Measurements from ENCODE around the gene RELN. TPM values are rescaled to one million over a fixed set of nuclear protein-coding genes. Genes with fewer than 3 reads are reported as not detected.
"Not testable (repeated sequence)": the region's sequence is repeated elsewhere in the genome, so short reads cannot be mapped to it uniquely, and the experiment has no call there.

RELN gene
- total and polyA plus RNA-seq, 2 donors (not counting 1 experiment from before 2014, with no cell fraction given), result not detected

DNA sequence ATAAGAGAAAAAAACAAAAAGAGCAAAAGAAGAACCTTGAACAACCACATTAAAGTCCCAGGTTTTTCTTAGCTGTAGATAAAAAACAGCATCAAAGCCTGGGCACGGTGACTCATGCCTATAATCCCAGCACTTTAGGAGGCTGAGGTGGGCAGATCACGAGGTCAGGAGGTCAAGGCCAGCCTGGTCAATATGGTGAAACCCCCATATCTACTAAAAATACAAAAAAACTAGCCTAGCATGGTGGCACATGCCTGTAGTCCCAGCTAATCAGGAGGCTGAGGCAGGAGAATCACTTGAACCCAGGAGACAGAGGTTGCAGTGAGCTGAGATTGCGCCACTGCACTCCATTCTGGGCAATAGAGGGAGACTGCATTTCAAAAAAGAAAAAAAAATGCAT is 47.4 kb upstream of the RELN start:
- H3K4me3 ChIP-seq (ENCODE audit: control extremely low read depth in 1 of 5, extremely low read depth in 1 of 5, insufficient read depth in 1 of 5, low read depth in 2 of 5, low read length in 4 of 5); H3K27ac Mint-ChIP-seq; ATAC-seq (ENCODE audit: low read depth); H3K4me3 Mint-ChIP-seq; H3K9me3 ChIP-seq (ENCODE audit: control extremely low read depth in 1 of 3, control insufficient read depth in 2 of 3, insufficient read depth in 1 of 3, low read length in 2 of 3); H3K36me3 ChIP-seq (replicated peaks in 1 of 2; ENCODE audit: control extremely low read depth in 1 of 2, control insufficient read depth in 1 of 2, extremely low read depth in 1 of 2, insufficient read depth in 2 of 2, low read length in 1 of 2); H3K4me2 ChIP-seq (replicated peaks; ENCODE audit: low read depth, low read length, poor library complexity, severe bottlenecking); H3K9ac ChIP-seq (ENCODE audit: low read length); CTCF ChIA-PET; DNase-seq; H3K27me3 ChIP-seq (replicated peaks in 1 of 4; ENCODE audit: control extremely low read depth in 1 of 4, control insufficient read depth in 3 of 4, insufficient read depth in 4 of 4, low read length in 3 of 4); POLR2A ChIA-PET; H3K27me3 Mint-ChIP-seq; H3K4me1 Mint-ChIP-seq; intact Hi-C loops (cut with micrococcal nuclease); H4K20me1 ChIP-seq (ENCODE audit: control insufficient read depth, insufficient read depth, low read length, poor library complexity, severe bottlenecking); H3K9me3 Mint-ChIP-seq (ENCODE audit: insufficient read depth); H3K4me1 ChIP-seq (ENCODE audit: control insufficient read depth in 2 of 2, insufficient read depth in 2 of 2, low read length in 2 of 2); H3K79me2 ChIP-seq (ENCODE audit: control insufficient read depth, insufficient read depth, low read length); H2AFZ ChIP-seq (ENCODE audit: insufficient read depth, low read depth, low read length, poor library complexity, severe bottlenecking); H3K27ac ChIP-seq (ENCODE audit: low read length in 2 of 2): not testable (repeated sequence)
- no CpG with 5 or more reads among the region's 3 CpGs for WGBS (ENCODE audit: insufficient coverage)

- WGBS (ENCODE audit: insufficient coverage), result 86% methylated on average over 3 of the region's 4 CpGs
- H3K4me1 Mint-ChIP-seq, result no peaks in the 10 kb centered on the region
Observed at GRCh38 chr7:104035351-104035750, 45.9 kb upstream of the RELN start.

More at GRCh38 chr7:104035351-104035750, 45.9 kb upstream of the RELN start:
- Histone ChIP-seq H4K20me1 (ENCODE audit: control insufficient read depth, insufficient read depth, low read length, poor library complexity, severe bottlenecking) (no peaks in the 10 kb centered on the region), H2AFZ (ENCODE audit: insufficient read depth, low read depth, low read length, poor library complexity, severe bottlenecking) (no peak overlapping the region), H3K4me2 (replicated peaks; ENCODE audit: low read depth, low read length, poor library complexity, severe bottlenecking) (no peak overlapping the region), H3K9ac (ENCODE audit: low read length) (no peak overlapping the region), H3K4me1 (ENCODE audit: control insufficient read depth in 2 of 2, insufficient read depth in 2 of 2, low read length in 2 of 2) (no peaks in the 10 kb centered on the region), H3K79me2 (ENCODE audit: control insufficient read depth, insufficient read depth, low read length) (no peaks in the 10 kb centered on the region), H3K27ac (ENCODE audit: low read length in 2 of 2) (no peak overlapping the region), H3K36me3 (replicated peaks in 1 of 2; ENCODE audit: control extremely low read depth in 1 of 2, control insufficient read depth in 1 of 2, extremely low read depth in 1 of 2, insufficient read depth in 2 of 2, low read length in 1 of 2) (no peaks in the 10 kb centered on the region), H3K27me3 (replicated peaks in 1 of 4; ENCODE audit: control extremely low read depth in 1 of 4, control insufficient read depth in 3 of 4, insufficient read depth in 4 of 4, low read length in 3 of 4) (no peaks in the 10 kb centered on the region), H3K4me3 (ENCODE audit: control extremely low read depth in 1 of 5, extremely low read depth in 1 of 5, insufficient read depth in 1 of 5, low read depth in 2 of 5, low read length in 4 of 5) (no peak overlapping the region), H3K9me3 (ENCODE audit: control extremely low read depth in 1 of 3, control insufficient read depth in 2 of 3, insufficient read depth in 1 of 3, low read length in 2 of 3) (no peaks in the 10 kb centered on the region)
- CTCF ChIA-PET, result no interaction called here
- ATAC-seq (ENCODE audit: low read depth), result no peak
- no peaks in the 10 kb centered on the region for H3K27me3 Mint-ChIP-seq
- no peak overlapping the region for H3K27ac Mint-ChIP-seq
- DNase-seq, result no peak
- no peaks in the 10 kb centered on the region for H3K9me3 Mint-ChIP-seq (ENCODE audit: insufficient read depth)
- TF ChIP-seq EZH2 (IDR thresholded peaks at IDR 0.05; ENCODE audit: borderline replicate concordance, insufficient read depth, low read depth, low read length, poor library complexity, severe bottlenecking) (no peak), CTCF (IDR thresholded peaks at IDR 0.05) (no peak)
- intact Hi-C loops (cut with micrococcal nuclease), result no loop called here
- H3K4me3 Mint-ChIP-seq, result no peak overlapping the region
- POLR2A ChIA-PET, result no interaction called here

Measured in B cell (primary cell).